Uterus (tissue), 2 donors: ENCODE measurements around the gene PIGP.

Experiments used
- POLR2A ChIP-seq, 2 donors: fragments of 450-650 bp; IDR thresholded peaks; one replicate each; pipeline ENCODE4 v1.6.1; 2016; ENCODE audit warnings: antibody characterized with exemption in 2 of 2, mild to moderate bottlenecking in 1 of 2, moderate library complexity in 1 of 2
- TF ChIP-seq, protein P1 (sequence below), 4 experiments: fragments of 200-600 bp in 2 of 4; fragments of 450-650 bp in 2 of 4; sonication (generic) in 2 of 4; IDR thresholded peaks; one replicate each; pipeline ENCODE4 v1.5.1; 2016 to 2019; ENCODE audit warnings: antibody characterized with exemption in 4 of 4, mild to moderate bottlenecking in 2 of 4, moderate library complexity in 1 of 4

GRCh38 chr21:37117204-37117603 is 44.3 kb upstream of the PIGP start:
- TF ChIP-seq, protein P1, sequence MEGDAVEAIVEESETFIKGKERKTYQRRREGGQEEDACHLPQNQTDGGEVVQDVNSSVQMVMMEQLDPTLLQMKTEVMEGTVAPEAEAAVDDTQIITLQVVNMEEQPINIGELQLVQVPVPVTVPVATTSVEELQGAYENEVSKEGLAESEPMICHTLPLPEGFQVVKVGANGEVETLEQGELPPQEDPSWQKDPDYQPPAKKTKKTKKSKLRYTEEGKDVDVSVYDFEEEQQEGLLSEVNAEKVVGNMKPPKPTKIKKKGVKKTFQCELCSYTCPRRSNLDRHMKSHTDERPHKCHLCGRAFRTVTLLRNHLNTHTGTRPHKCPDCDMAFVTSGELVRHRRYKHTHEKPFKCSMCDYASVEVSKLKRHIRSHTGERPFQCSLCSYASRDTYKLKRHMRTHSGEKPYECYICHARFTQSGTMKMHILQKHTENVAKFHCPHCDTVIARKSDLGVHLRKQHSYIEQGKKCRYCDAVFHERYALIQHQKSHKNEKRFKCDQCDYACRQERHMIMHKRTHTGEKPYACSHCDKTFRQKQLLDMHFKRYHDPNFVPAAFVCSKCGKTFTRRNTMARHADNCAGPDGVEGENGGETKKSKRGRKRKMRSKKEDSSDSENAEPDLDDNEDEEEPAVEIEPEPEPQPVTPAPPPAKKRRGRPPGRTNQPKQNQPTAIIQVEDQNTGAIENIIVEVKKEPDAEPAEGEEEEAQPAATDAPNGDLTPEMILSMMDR (IDR thresholded peaks at IDR 0.05) = no peak
- no peak for TF ChIP-seq POLR2A (IDR thresholded peaks at IDR 0.05)
